PC-9 (cell line): ENCODE data around the gene SLC39A2. TPM values are rescaled to one million over a fixed set of nuclear protein-coding genes. Genes with fewer than 3 reads are reported as not detected.

ENCODE experiments used
- BruUV-seq: library from RNA; stranded (reverse); fragments of 400-500 nt; replicated peaks from 2 replicates; lab custom pipeline; 2021; lab: Mats Ljungman, UMichigan
- CTCF ChIA-PET: fragments of 300-600 bp; sonication (Branson Sonifier 250); formaldehyde crosslinking; loops from one replicate; lab custom pipeline; 2022; ENCODE audit warnings: antibody characterized with exemption; lab: Charles Lee
- POLR2A ChIA-PET: fragments of 300-600 bp; sonication (Branson Sonifier 250); formaldehyde crosslinking; loops from one replicate; lab custom pipeline; 2022; ENCODE audit warnings: antibody characterized with exemption; ENCODE audit not compliant: unreplicated experiment; lab: Charles Lee
- DNase-seq, 2 experiments: peaks; one replicate each; pipeline versions ENCODE4 v3.0.0 to v3.0.0-alpha.2; 2015 to 2022; ENCODE audit warnings: mixed read lengths in 1 of 2
- H2AFZ ChIP-seq: fragments of 200-600 bp; sonication (generic); 2 replicates; pipeline ENCODE4 v1.8.1; 2017; ENCODE audit warnings: antibody characterized with exemption
- H3F3A ChIP-seq: fragments of 200-600 bp; sonication (generic); 2 replicates; pipeline ENCODE4 v1.8.1; 2017; ENCODE audit warnings: antibody characterized with exemption, mild to moderate bottlenecking, low read depth; ENCODE audit not compliant: insufficient read depth
- H3K27ac ChIP-seq: fragments of 200-600 bp; sonication (generic); 2 replicates; pipeline ENCODE4 v1.6.1; 2016; ENCODE audit warnings: mixed run types
- H3K27me3 ChIP-seq: fragments of 200-600 bp; sonication (generic); 2 replicates; pipeline ENCODE4 v1.6.1; 2016; ENCODE audit warnings: low read depth, mixed run types; ENCODE audit not compliant: insufficient read depth
- H3K36me3 ChIP-seq: fragments of 200-600 bp; sonication (generic); 2 replicates; pipeline ENCODE4 v1.6.1; 2016; ENCODE audit warnings: low read depth, mixed run types
- H3K4me1 ChIP-seq: fragments of 200-600 bp; sonication (generic); replicated peaks from 2 replicates; pipeline ENCODE4 v1.6.1; 2016; ENCODE audit warnings: mixed run types; ENCODE audit not compliant: insufficient read depth
- H3K4me2 ChIP-seq: fragments of 200-600 bp; sonication (generic); 2 replicates; pipeline ENCODE4 v1.6.1; 2017; ENCODE audit warnings: mixed run types
- H3K4me3 ChIP-seq: fragments of 200-600 bp; sonication (generic); 2 replicates; pipeline ENCODE4 v1.6.1; 2016; ENCODE audit warnings: mixed run types
- H3K79me2 ChIP-seq: fragments of 200-600 bp; sonication (generic); 2 replicates; pipeline ENCODE4 v1.6.1; 2017; ENCODE audit warnings: low read depth, mixed run types
- H3K9me2 ChIP-seq: fragments of 200-600 bp; sonication (generic); 2 replicates; pipeline ENCODE4 v1.8.1; 2017; ENCODE audit warnings: mild to moderate bottlenecking; ENCODE audit not compliant: insufficient read depth
- H3K9me3 ChIP-seq: fragments of 200-600 bp; sonication (generic); 2 replicates; pipeline ENCODE4 v1.8.1; 2016; ENCODE audit warnings: low read depth; ENCODE audit not compliant: insufficient read depth
- H4K20me1 ChIP-seq: fragments of 200-600 bp; sonication (generic); 2 replicates; pipeline ENCODE4 v1.8.1; 2017; ENCODE audit not compliant: insufficient read depth
- EZH2 ChIP-seq: fragments of 200-600 bp; sonication (generic); IDR thresholded peaks from 2 replicates; pipeline ENCODE4 v1.8.0; 2017; ENCODE audit warnings: antibody characterized with exemption, low read depth
- intact Hi-C: fragments of 100-400 bp; cut with micrococcal nuclease; formaldehyde crosslinking; loops from one replicate; pipeline ENCODE4 v1.10.0; 2022; ENCODE audit not compliant: unreplicated experiment
- total RNA-seq: library from RNA; stranded (reverse); gene quantifications from 2 replicates; pipeline ENCODE4 v1.2.3, GENCODE V29; 2021
- TF ChIP-seq, protein P1 (sequence below): fragments of 200-600 bp; sonication (generic); conservative IDR thresholded peaks from 2 replicates; pipeline ENCODE4 v1.6.1; 2017; ENCODE audit warnings: mixed run types, antibody characterized with exemption, mild to moderate bottlenecking, moderate library complexity

Gene SLC39A2
- total RNA-seq, 1 experiment from 2014 or later = 0.35 TPM

DNA sequence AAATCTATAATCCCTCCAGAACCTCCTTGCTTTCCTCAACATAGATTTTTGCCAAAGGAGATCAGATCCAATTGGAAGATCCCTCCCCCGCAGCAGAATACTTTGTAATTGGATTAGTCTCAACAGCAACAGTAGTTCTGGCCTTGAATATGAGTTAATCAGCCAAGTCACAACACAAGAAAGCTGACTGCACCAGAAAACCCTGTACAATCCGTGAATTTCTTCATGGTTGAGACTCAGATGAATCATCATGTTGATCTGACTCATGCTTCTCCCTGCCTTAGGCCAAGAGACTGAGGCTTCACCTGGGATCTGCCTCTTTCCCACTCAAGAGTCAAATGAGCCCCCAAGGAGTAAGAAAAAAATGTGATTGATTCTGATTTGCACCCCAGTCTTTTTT is 12.3 kb upstream of the SLC39A2 start:
- intact Hi-C loops = no loop called here
- no peaks in the 10 kb centered on the region for H4K20me1 ChIP-seq
- TF ChIP-seq EZH2 = no peak
- TF ChIP-seq, protein P1, sequence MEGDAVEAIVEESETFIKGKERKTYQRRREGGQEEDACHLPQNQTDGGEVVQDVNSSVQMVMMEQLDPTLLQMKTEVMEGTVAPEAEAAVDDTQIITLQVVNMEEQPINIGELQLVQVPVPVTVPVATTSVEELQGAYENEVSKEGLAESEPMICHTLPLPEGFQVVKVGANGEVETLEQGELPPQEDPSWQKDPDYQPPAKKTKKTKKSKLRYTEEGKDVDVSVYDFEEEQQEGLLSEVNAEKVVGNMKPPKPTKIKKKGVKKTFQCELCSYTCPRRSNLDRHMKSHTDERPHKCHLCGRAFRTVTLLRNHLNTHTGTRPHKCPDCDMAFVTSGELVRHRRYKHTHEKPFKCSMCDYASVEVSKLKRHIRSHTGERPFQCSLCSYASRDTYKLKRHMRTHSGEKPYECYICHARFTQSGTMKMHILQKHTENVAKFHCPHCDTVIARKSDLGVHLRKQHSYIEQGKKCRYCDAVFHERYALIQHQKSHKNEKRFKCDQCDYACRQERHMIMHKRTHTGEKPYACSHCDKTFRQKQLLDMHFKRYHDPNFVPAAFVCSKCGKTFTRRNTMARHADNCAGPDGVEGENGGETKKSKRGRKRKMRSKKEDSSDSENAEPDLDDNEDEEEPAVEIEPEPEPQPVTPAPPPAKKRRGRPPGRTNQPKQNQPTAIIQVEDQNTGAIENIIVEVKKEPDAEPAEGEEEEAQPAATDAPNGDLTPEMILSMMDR = no peak
- peak overlapping the region; percentile 85 for H3K27ac ChIP-seq
- H3K9me2 ChIP-seq = no peaks in the 10 kb centered on the region
- peak; percentile 28 to 78 for DNase-seq
- ChIA-PET POLR2A (interaction anchor here (0.7 kb wide), 1 partner anchor 12 kb away, joined by 3 read pairs; no protein-coding TSS in a partner anchor), CTCF (no interaction called here)
- H3K4me1 ChIP-seq = peaks cover 24% of the 10 kb centered on the region
- peaks cover 20% of the 10 kb centered on the region; the same call in 1 of the 2 replicates for H3F3A ChIP-seq
- peaks cover 3% of the 10 kb centered on the region; the same call in 1 of the 2 replicates for H3K9me3 ChIP-seq
- no TSS peak for BruUV-seq
- H3K4me3 ChIP-seq = no peak overlapping the region
- H3K36me3 ChIP-seq = no peaks in the 10 kb centered on the region
- H3K27me3 ChIP-seq = no peaks in the 10 kb centered on the region
- no peak overlapping the region for H2AFZ ChIP-seq
- peak overlapping the region; percentile 44 for H3K4me2 ChIP-seq
- H3K79me2 ChIP-seq = peaks cover 18% of the 10 kb centered on the region

DNA sequence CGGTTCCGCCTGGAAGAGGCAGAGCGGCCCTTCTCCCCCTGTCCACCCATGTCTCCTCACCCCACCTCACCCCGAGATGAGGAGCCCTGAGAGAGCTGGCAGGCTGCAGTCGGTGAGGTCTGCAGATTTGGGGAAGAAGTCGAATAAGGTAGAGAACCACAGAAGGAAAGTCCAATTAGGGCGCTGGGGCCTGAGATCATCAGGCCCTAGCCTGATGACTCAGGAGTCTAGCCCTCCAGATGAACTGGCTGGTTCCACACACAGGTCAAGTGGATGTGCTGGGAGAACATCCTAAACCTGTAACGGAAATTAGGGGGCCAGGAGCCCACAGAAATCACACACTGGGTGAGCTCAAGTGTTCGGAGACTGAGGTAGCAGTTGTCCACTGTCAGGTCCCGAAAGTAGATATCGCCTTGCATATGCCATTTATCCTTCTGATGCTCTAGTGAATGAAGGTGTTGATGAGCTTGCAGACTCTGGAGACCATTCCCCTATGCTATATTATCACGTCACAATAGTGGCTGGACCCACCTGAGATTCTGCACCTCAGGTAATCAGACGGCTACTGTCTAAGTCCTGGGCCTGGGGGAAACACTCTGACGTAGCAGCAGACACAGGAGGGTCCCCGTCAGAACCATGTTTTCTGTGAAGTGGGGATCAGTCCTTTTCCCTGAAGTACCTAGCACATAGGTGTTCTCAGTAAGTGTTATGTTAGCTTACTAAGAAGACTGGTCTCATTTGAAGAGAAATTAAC is 10.2 kb upstream of the SLC39A2 start:
- H3K27ac ChIP-seq = peak overlapping the region; percentile 67
- peaks cover 24% of the 10 kb centered on the region for H3K4me1 ChIP-seq
- H4K20me1 ChIP-seq = no peaks in the 10 kb centered on the region
- no peak for DNase-seq
- TSS peak; percentile 86 for BruUV-seq
- H3K36me3 ChIP-seq = peaks cover 6% of the 10 kb centered on the region; the same call in 1 of the 2 replicates
- H3K9me2 ChIP-seq = no peaks in the 10 kb centered on the region
- peaks cover 19% of the 10 kb centered on the region for H3K79me2 ChIP-seq
- intact Hi-C loops = loop anchor here (2.0 kb wide), 1 partner anchor 14 kb away; no protein-coding TSS in a partner anchor
- CTCF ChIA-PET = no interaction called here
- POLR2A ChIA-PET = interaction anchor here (0.5 kb wide), 1 partner anchor 83 kb away, joined by 5 read pairs; no protein-coding TSS in a partner anchor
- no peaks in the 10 kb centered on the region for H3K27me3 ChIP-seq
- peak overlapping the region; percentile 71; the same call in 1 of the 2 replicates for H2AFZ ChIP-seq
- H3K4me3 ChIP-seq = peak overlapping the region; percentile 55
- peak overlapping the region; percentile 89 for H3K4me2 ChIP-seq
- peaks cover 20% of the 10 kb centered on the region; the same call in 1 of the 2 replicates for H3F3A ChIP-seq
- H3K9me3 ChIP-seq = peaks cover 3% of the 10 kb centered on the region; the same call in 1 of the 2 replicates
- TF ChIP-seq, protein P1 = no peak
- TF ChIP-seq EZH2 = no peak

DNA sequence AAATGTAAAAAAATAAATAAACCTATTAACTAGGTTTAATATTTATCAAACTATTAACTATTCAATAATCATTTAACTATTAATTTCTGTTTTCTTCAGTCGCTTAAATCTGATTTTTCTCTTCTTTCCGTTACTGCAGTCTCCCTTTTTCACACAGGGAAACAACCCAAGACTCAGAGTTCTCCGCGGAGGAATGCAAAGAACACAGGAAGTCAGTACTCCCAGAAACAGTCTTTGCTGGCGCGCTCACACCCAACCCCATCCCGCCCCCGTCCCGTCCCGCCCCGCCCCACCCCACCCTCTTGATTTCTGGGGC is 9.7 kb upstream of the SLC39A2 start:
- Histone ChIP-seq H3K9me2 (no peaks in the 10 kb centered on the region), H4K20me1 (no peaks in the 10 kb centered on the region), H3K4me2 (peak overlapping the region; percentile 89), H3K9me3 (peaks cover 3% of the 10 kb centered on the region; the same call in 1 of the 2 replicates), H3K36me3 (peaks cover 6% of the 10 kb centered on the region; the same call in 1 of the 2 replicates), H3K4me3 (peak overlapping the region; percentile 55), H3K27me3 (no peaks in the 10 kb centered on the region), H3K27ac (peak overlapping the region; percentile 67), H3F3A (peaks cover 20% of the 10 kb centered on the region; the same call in 1 of the 2 replicates), H3K4me1 (peaks cover 24% of the 10 kb centered on the region), H2AFZ (no peak overlapping the region), H3K79me2 (peaks cover 19% of the 10 kb centered on the region)
- DNase-seq = no peak
- no peak for TF ChIP-seq EZH2
- TF ChIP-seq, protein P1 = no peak
- no TSS peak for BruUV-seq
- ChIA-PET POLR2A (no interaction called here), CTCF (no interaction called here)
- intact Hi-C loops = loop anchor here (2.0 kb wide), 1 partner anchor 15 kb away; no protein-coding TSS in a partner anchor
